ENCODE data around the gene BCORL1. TPM values are rescaled to one million over a fixed set of nuclear protein-coding genes. Genes with fewer than 3 reads are reported as not detected.

Gene BCORL1
- 8.8 and 9.3 TPM in 2 replicates for total RNA-seq

- H3K36me3 Mint-ChIP-seq (ENCODE audit: low read depth) = peaks cover 4% of the 10 kb centered on the region
- peak; percentile 77 for DNase-seq (ENCODE audit: low spot score)
- H3K4me3 Mint-ChIP-seq = peak within 1 kb of the TSS; percentile 81
- intact Hi-C loops (cut with micrococcal nuclease) = loop anchor here (1.0 to 5.0 kb wide), 11 partner anchors 21 to 920 kb away; partner anchors contain the start of genes AIFM1, ENOX2, RBMX2 and UTP14A
- H3K9me3 Mint-ChIP-seq = no peaks in the 10 kb centered on the region
- H3K27me3 Mint-ChIP-seq (ENCODE audit: insufficient read depth) = peaks cover 15% of the 10 kb centered on the region
- H3K27ac Mint-ChIP-seq = peak within 1 kb of the TSS; percentile 23
- H3K4me1 Mint-ChIP-seq (ENCODE audit: low read depth) = peaks cover 16% of the 10 kb centered on the region
Observed at GRCh38 chrX:129982300-129983251, at the start of gene BCORL1. BCORL1 (plus strand) TSS chrX:129982635; CDS start chrX:130005232, 22,597 bp downstream.

DNA sequence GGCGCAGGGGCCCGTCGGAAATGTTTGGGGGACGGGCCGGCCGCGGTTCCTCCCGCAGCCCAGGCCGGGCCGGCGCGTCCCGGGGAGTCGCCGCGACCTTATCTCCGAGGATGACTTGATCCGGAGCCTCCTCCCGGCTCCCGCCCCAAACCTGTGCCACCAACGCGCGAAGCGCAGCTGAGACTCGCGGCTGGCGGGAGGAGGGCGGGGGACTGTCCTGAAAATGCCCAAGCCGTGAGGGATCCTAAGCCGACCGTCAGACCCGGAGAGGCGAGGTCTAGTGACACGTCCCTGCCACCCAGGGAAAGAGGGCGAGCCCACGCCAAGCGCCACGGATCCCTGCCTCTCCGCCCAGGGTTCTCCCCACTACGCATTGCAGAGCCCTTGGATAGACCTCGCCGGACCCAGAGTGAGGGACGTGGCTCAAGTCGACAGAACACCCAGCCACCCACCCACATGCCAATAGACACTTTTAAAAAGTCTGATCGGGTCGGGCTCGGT lies 49.6 kb upstream of the BCORL1 start:
- Mint-ChIP-seq H3K36me3 (ENCODE audit: low read depth) (peaks cover 4% of the 10 kb centered on the region), H3K27ac (no peak overlapping the region), H3K9me3 (no peaks in the 10 kb centered on the region), H3K4me3 (peak overlapping the region; percentile 53), H3K4me1 (ENCODE audit: low read depth) (peaks cover 5% of the 10 kb centered on the region), H3K27me3 (ENCODE audit: insufficient read depth) (peaks cover 18% of the 10 kb centered on the region)
- no peak for DNase-seq (ENCODE audit: low spot score)
- intact Hi-C loops (cut with micrococcal nuclease) = loop anchor here (1.0 to 5.0 kb wide), 3 partner anchors 24 to 331 kb away; partner anchors contain the start of gene BCORL1

DNA sequence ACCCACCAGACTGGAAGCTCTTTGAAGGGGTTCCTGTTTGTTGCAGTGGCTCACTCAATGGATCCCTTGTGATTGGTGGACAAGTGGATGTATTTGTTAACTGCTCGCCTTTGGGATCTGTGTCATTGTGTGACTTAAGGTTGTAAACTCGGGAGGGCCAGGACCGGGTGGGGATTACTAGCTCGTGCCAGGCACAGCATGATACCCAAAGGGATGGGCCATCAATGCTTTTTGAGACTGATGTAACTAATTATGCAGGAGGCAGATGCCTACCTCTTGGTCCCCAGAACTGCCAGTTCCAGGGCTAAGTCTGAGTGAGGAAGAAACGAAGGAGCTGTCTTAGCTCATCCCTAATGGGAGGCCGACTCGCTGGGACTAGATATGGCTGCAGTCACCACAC lies 48.7 kb upstream of the BCORL1 start:
- peaks cover 11% of the 10 kb centered on the region for H3K4me1 Mint-ChIP-seq (ENCODE audit: low read depth)
- H3K27ac Mint-ChIP-seq = no peak overlapping the region
- intact Hi-C loops (cut with micrococcal nuclease) = loop anchor here (5.0 kb wide), 1 partner anchor 331 kb away; no protein-coding TSS in a partner anchor
- peaks cover 4% of the 10 kb centered on the region for H3K36me3 Mint-ChIP-seq (ENCODE audit: low read depth)
- H3K4me3 Mint-ChIP-seq = peak overlapping the region; percentile 79
- peaks cover 18% of the 10 kb centered on the region for H3K27me3 Mint-ChIP-seq (ENCODE audit: insufficient read depth)
- no peak for DNase-seq (ENCODE audit: low spot score)
- no peaks in the 10 kb centered on the region for H3K9me3 Mint-ChIP-seq

- peaks cover 18% of the 10 kb centered on the region for H3K27me3 Mint-ChIP-seq (ENCODE audit: insufficient read depth)
- H3K27ac Mint-ChIP-seq = no peak overlapping the region
- H3K4me3 Mint-ChIP-seq = no peak overlapping the region
- H3K36me3 Mint-ChIP-seq (ENCODE audit: low read depth) = no peaks in the 10 kb centered on the region
- no peak for DNase-seq (ENCODE audit: low spot score)
- intact Hi-C loops (cut with micrococcal nuclease) = loop anchor here (5.0 kb wide), 1 partner anchor 332 kb away; no protein-coding TSS in a partner anchor
- no peaks in the 10 kb centered on the region for H3K9me3 Mint-ChIP-seq
- H3K4me1 Mint-ChIP-seq (ENCODE audit: low read depth) = peaks cover 11% of the 10 kb centered on the region
Observed at GRCh38 chrX:129934461-129934860, 48.0 kb upstream of the BCORL1 start.

DNA sequence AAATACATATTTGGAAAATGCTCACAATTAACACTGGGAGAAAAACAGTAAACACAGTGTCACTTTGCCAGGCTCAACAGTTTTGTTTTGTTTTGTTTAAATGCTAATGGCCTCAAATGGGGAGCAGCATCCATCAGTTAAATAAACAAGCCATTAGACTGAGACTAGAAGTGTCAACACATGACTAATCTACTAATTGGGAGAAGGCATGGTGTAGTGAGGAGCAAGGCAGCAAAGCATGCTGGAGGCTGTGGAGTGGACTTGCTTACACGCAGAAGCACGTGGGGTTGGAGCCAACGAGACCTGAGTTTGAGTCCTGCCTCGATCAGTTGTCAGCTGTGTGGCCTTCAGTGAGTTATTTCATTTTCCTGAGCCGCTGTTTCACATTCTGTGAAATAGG lies 47.5 kb upstream of the BCORL1 start:
- Mint-ChIP-seq H3K9me3 (no peaks in the 10 kb centered on the region), H3K27me3 (ENCODE audit: insufficient read depth) (peaks cover 18% of the 10 kb centered on the region), H3K27ac (no peak overlapping the region), H3K4me3 (no peak overlapping the region), H3K4me1 (ENCODE audit: low read depth) (peaks cover 11% of the 10 kb centered on the region), H3K36me3 (ENCODE audit: low read depth) (no peaks in the 10 kb centered on the region)
- intact Hi-C loops (cut with micrococcal nuclease) = loop anchor here (5.0 kb wide), 1 partner anchor 333 kb away; no protein-coding TSS in a partner anchor
- no peak for DNase-seq (ENCODE audit: low spot score)

DNA sequence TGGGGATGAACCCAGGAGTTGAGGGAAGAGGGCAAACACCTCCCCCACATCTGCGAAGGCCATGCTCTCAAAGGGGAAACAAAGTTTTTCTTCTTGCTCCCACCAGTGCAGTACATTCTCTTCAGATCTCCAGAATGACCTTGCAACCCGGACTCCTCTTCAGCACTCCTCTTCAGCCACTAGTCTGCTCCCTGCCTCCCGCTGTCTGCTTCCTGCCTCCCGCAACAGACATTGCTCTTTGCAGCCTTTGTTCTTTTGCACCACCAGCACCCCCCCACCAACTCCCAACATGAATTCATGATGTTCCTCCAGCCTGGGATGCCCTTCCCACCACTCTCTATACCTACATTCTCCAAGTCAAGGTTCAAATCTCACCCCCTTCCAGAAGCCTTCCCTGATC lies 44.4 kb upstream of the BCORL1 start:
- Mint-ChIP-seq H3K4me3 (no peak overlapping the region), H3K36me3 (ENCODE audit: low read depth) (no peaks in the 10 kb centered on the region)
- intact Hi-C loops (cut with micrococcal nuclease) = no loop called here

GRCh38 chrX:129939986-129940385 lies 42.4 kb upstream of the BCORL1 start:
- no peaks in the 10 kb centered on the region for H3K9me3 Mint-ChIP-seq
- intact Hi-C loops (cut with micrococcal nuclease) = no loop called here
- no peaks in the 10 kb centered on the region for H3K36me3 Mint-ChIP-seq (ENCODE audit: low read depth)
- no peak overlapping the region for H3K4me3 Mint-ChIP-seq
- H3K4me1 Mint-ChIP-seq (ENCODE audit: low read depth) = peaks cover 7% of the 10 kb centered on the region
- peaks cover 12% of the 10 kb centered on the region for H3K27me3 Mint-ChIP-seq (ENCODE audit: insufficient read depth)
- no peak for DNase-seq (ENCODE audit: low spot score)
- no peak overlapping the region for H3K27ac Mint-ChIP-seq

More for the DNA sequence above, 44.4 kb upstream of the BCORL1 start:
- Mint-ChIP-seq H3K4me1 (ENCODE audit: low read depth) (peaks cover 7% of the 10 kb centered on the region), H3K27me3 (ENCODE audit: insufficient read depth) (peaks cover 21% of the 10 kb centered on the region), H3K9me3 (no peaks in the 10 kb centered on the region), H3K27ac (no peak overlapping the region)
- DNase-seq (ENCODE audit: low spot score) = no peak

GRCh38 chrX:129940721-129941120 lies 41.7 kb upstream of the BCORL1 start:
- DNase-seq (ENCODE audit: low spot score) = no peak
- intact Hi-C loops (cut with micrococcal nuclease) = no loop called here
- peaks cover 7% of the 10 kb centered on the region for H3K4me1 Mint-ChIP-seq (ENCODE audit: low read depth)

GRCh38 chrX:129945131-129945530 lies 37.3 kb upstream of the BCORL1 start:
- DNase-seq (ENCODE audit: low spot score) = no peak
- peaks cover 3% of the 10 kb centered on the region for H3K27me3 Mint-ChIP-seq (ENCODE audit: insufficient read depth)
- no peaks in the 10 kb centered on the region for H3K4me1 Mint-ChIP-seq (ENCODE audit: low read depth)
- no peaks in the 10 kb centered on the region for H3K36me3 Mint-ChIP-seq (ENCODE audit: low read depth)
- intact Hi-C loops (cut with micrococcal nuclease) = no loop called here
- H3K4me3 Mint-ChIP-seq = no peak overlapping the region
- H3K9me3 Mint-ChIP-seq = no peaks in the 10 kb centered on the region
- no peak overlapping the region for H3K27ac Mint-ChIP-seq

More at GRCh38 chrX:129940721-129941120, 41.7 kb upstream of the BCORL1 start:
- no peak overlapping the region for H3K27ac Mint-ChIP-seq
- H3K27me3 Mint-ChIP-seq (ENCODE audit: insufficient read depth) = peaks cover 12% of the 10 kb centered on the region
- H3K9me3 Mint-ChIP-seq = no peaks in the 10 kb centered on the region
- H3K4me3 Mint-ChIP-seq = no peak overlapping the region
- H3K36me3 Mint-ChIP-seq (ENCODE audit: low read depth) = no peaks in the 10 kb centered on the region

DNA sequence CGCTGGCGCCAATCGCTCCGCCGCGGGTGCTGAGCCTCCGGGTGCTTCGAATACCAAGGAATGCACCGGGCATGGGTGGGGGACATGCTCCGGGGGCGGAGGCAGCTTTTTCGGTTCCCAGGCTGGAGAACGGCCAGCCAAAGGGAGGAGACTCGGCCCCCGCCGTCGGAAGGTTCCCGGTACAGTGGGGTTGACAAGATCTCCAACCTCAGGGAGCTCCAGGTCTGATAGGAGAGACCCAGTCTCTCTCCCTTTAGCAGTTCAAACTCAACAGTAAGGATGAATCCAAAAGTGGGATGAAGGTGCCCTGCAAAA lies 29.1 kb upstream of the BCORL1 start:
- Mint-ChIP-seq H3K4me1 (ENCODE audit: low read depth) (peaks cover 17% of the 10 kb centered on the region), H3K4me3 (peak overlapping the region; percentile 39), H3K9me3 (no peaks in the 10 kb centered on the region), H3K27me3 (ENCODE audit: insufficient read depth) (peaks cover 8% of the 10 kb centered on the region), H3K27ac (no peak overlapping the region), H3K36me3 (ENCODE audit: low read depth) (peaks cover 2% of the 10 kb centered on the region)
- no peak for DNase-seq (ENCODE audit: low spot score)
- intact Hi-C loops (cut with micrococcal nuclease) = no loop called here

DNA sequence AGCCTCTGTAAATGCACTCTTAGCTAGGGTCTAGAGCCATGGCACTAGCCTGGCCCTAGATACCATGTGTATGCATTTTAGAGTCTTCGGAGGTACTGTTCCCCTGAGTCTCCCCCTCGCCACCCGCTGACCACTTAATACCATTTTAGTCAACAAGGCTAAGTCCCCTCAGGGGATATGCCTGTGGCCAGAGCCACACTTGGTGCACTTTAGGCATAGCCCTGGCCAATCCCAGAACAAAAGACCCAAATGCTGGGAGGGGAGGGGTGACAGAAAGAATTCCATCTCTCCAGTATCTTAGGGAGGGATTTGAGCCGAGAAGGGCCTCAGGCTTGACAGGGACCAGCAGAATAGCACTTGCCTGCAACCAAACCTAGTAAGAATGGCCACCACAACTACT lies 28.6 kb upstream of the BCORL1 start:
- intact Hi-C loops (cut with micrococcal nuclease) = no loop called here
- H3K4me3 Mint-ChIP-seq = peak overlapping the region; percentile 39
- H3K27ac Mint-ChIP-seq = no peak overlapping the region
- H3K27me3 Mint-ChIP-seq (ENCODE audit: insufficient read depth) = peaks cover 8% of the 10 kb centered on the region
- no peaks in the 10 kb centered on the region for H3K9me3 Mint-ChIP-seq
- DNase-seq (ENCODE audit: low spot score) = no peak
- H3K4me1 Mint-ChIP-seq (ENCODE audit: low read depth) = peaks cover 17% of the 10 kb centered on the region
- H3K36me3 Mint-ChIP-seq (ENCODE audit: low read depth) = peaks cover 2% of the 10 kb centered on the region

GRCh38 chrX:129954804-129955203 lies 27.6 kb upstream of the BCORL1 start:
- H3K36me3 Mint-ChIP-seq (ENCODE audit: low read depth) = peaks cover 2% of the 10 kb centered on the region
- no peaks in the 10 kb centered on the region for H3K9me3 Mint-ChIP-seq
- H3K4me3 Mint-ChIP-seq = no peak overlapping the region
- H3K27me3 Mint-ChIP-seq (ENCODE audit: insufficient read depth) = peaks cover 8% of the 10 kb centered on the region
- peaks cover 17% of the 10 kb centered on the region for H3K4me1 Mint-ChIP-seq (ENCODE audit: low read depth)
- intact Hi-C loops (cut with micrococcal nuclease) = no loop called here
- H3K27ac Mint-ChIP-seq = no peak overlapping the region
- no peak for DNase-seq (ENCODE audit: low spot score)

GRCh38 chrX:129955682-129956081 lies 26.8 kb upstream of the BCORL1 start:
- H3K27ac Mint-ChIP-seq = no peak overlapping the region
- H3K9me3 Mint-ChIP-seq = no peaks in the 10 kb centered on the region
- H3K4me1 Mint-ChIP-seq (ENCODE audit: low read depth) = peaks cover 17% of the 10 kb centered on the region
- H3K27me3 Mint-ChIP-seq (ENCODE audit: insufficient read depth) = peaks cover 8% of the 10 kb centered on the region
- peaks cover 2% of the 10 kb centered on the region for H3K36me3 Mint-ChIP-seq (ENCODE audit: low read depth)
- intact Hi-C loops (cut with micrococcal nuclease) = no loop called here
- peak overlapping the region; percentile 34 for H3K4me3 Mint-ChIP-seq
- DNase-seq (ENCODE audit: low spot score) = no peak

All from activated T-helper 1 cell treated with anti-CD3 and anti-CD28 coated beads, Interleukin-12 subunit alpha, Interleukin-12 subunit beta, Interleukin-2, Interleukin-4 antibody, amounts not matched to agents 30 ng/mL and 10 ng/mL and 1 ng/mL, durations not matched to agents 14 hours and 24 hours and 36 hours (primary cell).